GM19240 (cell line): ENCODE measurements around the gene USP30.

Source experiments
- DNase-seq: peaks from one replicate; pipeline ENCODE4 v3.0.0; 2011; ENCODE audit warnings: low spot score; ENCODE audit not compliant: insufficient read length

Gene USP30

GRCh38 chr12:109125791-109126190 lies 73.4 kb downstream of the USP30 start:
- DNase-seq = no peak

- no peak for DNase-seq
Measured at GRCh38 chr12:109126784-109127183, 74.4 kb downstream of the USP30 start.

DNA sequence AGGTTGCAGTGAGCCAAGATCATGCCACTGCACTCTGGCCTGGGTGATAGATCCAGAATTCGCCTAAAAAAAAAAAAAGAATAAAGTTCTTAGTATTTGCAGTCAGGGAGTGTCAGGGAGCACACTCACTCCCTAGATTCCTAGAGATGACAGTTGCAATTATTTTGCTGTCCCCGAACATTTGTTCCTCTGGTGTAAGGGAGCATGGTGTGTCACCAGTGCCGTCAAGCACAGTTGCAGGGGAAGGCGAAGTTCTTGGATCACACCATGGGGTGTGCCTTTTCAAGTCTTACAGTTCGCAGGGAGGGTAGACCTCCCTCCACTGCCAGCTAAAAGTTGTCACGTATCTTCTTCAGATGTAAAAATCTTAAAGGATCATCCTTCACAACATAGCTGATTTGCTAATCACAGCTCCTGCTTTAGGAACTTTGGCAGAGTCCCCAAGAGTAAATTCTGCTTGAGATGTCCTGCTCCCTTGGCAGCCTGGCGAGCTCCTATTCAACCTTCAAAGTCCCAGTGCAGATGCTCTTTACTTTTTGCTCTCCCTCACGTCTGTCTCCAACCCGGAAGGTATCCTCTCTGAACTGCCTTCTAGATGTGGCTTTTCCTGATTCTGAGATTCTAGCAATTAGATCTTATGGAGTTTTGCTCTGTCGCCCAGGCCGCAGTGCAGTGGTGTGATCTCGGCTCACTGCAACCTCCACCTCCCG lies 75.3 kb downstream of the USP30 start:
- DNase-seq = no peak

- DNase-seq = no peak
Measured at GRCh38 chr12:109130297-109131153, 78.1 kb downstream of the USP30 start.

DNA sequence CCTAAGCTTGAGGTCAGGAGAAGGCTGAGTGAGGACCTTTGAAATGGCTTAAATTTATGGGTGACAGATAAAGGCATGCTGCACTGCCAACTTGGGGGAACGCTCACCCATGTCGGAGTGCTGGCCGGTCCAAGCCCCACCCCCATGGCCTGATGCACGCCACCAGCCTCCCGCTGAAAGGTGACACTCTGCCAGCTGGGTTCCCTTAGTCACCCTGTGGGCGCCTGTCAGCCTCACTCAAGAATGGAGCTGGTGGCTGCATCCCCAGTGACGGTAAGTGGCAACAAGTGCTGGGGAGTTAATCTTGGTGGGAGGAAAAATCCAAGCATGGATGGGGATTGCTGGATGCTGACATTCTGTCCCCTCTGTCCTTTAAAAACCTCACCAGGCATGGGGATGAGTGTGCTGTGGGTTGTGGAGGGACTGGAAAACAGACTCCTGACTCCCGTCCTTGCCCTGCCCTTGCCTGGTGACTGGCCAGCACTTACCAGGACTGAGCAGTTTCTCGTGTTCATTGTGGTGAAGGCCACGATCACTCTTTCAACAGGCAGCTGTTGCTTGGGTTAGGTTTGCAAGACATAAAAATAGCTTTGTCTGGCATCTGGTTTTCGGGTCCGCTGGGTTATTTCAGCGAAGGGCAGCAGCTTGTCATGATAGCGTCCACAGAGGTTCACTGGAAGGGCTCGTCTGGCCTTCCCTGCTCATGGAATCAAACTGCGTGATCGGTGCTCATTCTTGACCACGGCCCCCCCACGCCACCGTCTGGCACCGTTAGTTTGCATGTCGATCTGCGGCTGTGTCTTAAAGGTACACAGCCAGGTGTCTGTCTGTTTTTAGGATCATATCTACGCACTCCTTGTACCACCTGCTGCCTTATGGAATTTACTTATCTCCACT lies 79.0 kb downstream of the USP30 start:
- no peak for DNase-seq

DNA sequence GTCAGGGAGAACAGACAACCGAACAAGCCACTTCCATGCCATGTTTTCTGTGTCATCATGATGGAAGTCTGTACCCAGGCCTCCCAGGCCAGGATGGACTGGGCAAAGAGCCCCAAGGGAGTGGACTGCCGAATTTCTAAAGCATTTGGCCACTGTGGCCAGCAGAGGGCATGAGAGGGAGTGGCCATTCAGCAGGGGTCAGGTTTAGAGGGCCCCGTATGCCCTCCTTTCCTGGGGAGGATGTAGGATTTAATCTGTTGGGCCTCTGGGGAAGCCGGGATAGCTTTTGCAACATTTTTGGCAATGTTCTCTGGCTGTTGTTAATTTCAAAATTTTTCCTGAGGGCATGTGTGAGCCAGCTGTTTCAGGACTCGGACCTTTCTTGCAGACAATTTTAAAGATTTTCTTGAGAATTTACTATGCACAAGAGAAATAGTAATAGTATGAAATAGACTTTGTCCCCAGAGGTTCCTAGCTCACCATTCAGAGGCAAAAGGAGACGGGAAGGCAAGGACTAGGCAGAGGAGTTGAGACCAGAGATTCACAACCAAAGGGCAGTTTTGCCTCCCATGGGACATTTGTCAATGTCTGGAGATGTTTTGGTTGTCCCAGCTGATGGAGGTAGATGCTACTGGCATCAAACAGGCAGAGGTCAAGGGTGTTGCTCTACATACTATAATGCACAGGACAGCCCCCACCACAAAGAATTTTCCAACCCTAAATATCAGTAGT lies 82.0 kb downstream of the USP30 start:
- DNase-seq = no peak

- DNase-seq = no peak
Measured at GRCh38 chr12:109137055-109137454, 84.7 kb downstream of the USP30 start.
